Esophagus muscularis mucosa (tissue), 4 donors: ENCODE measurements around the gene SALL1. TPM values are rescaled to one million over a fixed set of nuclear protein-coding genes. Genes with fewer than 3 reads are reported as not detected.

Source experiments
- DNase-seq: peaks from one replicate; pipeline ENCODE4 v3.0.0-alpha.2; 2017; ENCODE audit errors: extremely low spot score
- H3K27ac ChIP-seq, 4 donors: fragments of 200-600 bp; sonication (generic); replicated peaks in 1 of 4; 1 replicate in 3 of 4; 2 replicates in 1 of 4; pipeline ENCODE4 v1.5.1; 2016 to 2019; ENCODE audit warnings: mild to moderate bottlenecking in 1 of 4
- H3K27me3 ChIP-seq, 4 donors: fragments of 200-600 bp; sonication (generic); one replicate each; pipeline versions ENCODE4 v1.5.1 to v1.6.0; 2016 to 2019
- H3K36me3 ChIP-seq, 4 donors: fragments of 200-600 bp; sonication (generic); one replicate each; pipeline ENCODE4 v1.5.1; 2016 to 2019
- H3K4me1 ChIP-seq, 4 donors: fragments of 200-600 bp; sonication (generic); one replicate each; pipeline ENCODE4 v1.5.1; 2016 to 2019
- H3K4me3 ChIP-seq, 4 donors: fragments of 200-600 bp; sonication (generic); 1 replicate in 2 of 4; 2 replicates in 2 of 4; pipeline ENCODE4 v1.5.1; 2016 to 2019; ENCODE audit warnings: mild to moderate bottlenecking in 4 of 4, moderate library complexity in 1 of 4
- H3K9me3 ChIP-seq, 4 donors: fragments of 200-600 bp; sonication (generic); 1 replicate in 3 of 4; 2 replicates in 1 of 4; pipeline ENCODE4 v1.5.1; 2016 to 2019
- CTCF ChIP-seq, 3 experiments: fragments of 200-600 bp in 2 of 3; fragments of 450-650 bp in 1 of 3; sonication (generic) in 2 of 3; IDR thresholded peaks; one replicate each; pipeline ENCODE4 v1.5.1; 2017 to 2019; ENCODE audit warnings: antibody characterized with exemption in 3 of 3, mild to moderate bottlenecking in 2 of 3, moderate library complexity in 1 of 3
- EP300 ChIP-seq: sonication (generic); formaldehyde crosslinking; IDR thresholded peaks from one replicate; pipeline ENCODE4 v1.6.1; 2017; ENCODE audit warnings: antibody characterized with exemption
- POLR2A ChIP-seq: fragments of 450-650 bp; IDR thresholded peaks from one replicate; pipeline ENCODE4 v1.6.1; 2017; ENCODE audit warnings: antibody characterized with exemption, moderate library complexity, mild to moderate bottlenecking, low read depth
- POLR2AphosphoS5 ChIP-seq, 2 donors: sonication (generic); formaldehyde crosslinking; IDR thresholded peaks; one replicate each; pipeline ENCODE4 v1.6.1; 2017; ENCODE audit warnings: antibody characterized with exemption in 2 of 2
- WGBS: methylation state at CpG from one replicate; pipeline ENCODE4 v1.1.5; 2018; 5-methylcytosine and 5-hydroxymethylcytosine counted together
- intact Hi-C: fragments of 100-400 bp; cut with DNase I; formaldehyde crosslinking; loops from one replicate; pipeline ENCODE4 v1.15.1; 2023
- total RNA-seq, 4 donors: library from RNA; depleted of rRNA; stranded (reverse); fragments of >200 nt; gene quantifications; one replicate each; pipeline versions ENCODE4 v1.1.0 to v1.2.1, GENCODE V29; 2016

Gene SALL1
- total RNA-seq, 4 donors from 2014 or later = not detected

- TF ChIP-seq CTCF (IDR thresholded peaks at IDR 0.05) = no peak
- TF ChIP-seq POLR2A = no peak
- TF ChIP-seq EP300 = no peak
- TF ChIP-seq POLR2AphosphoS5 (IDR thresholded peaks at IDR 0.05) = no peak
- Histone ChIP-seq H3K9me3 (no peaks in the 10 kb centered on the region), H3K27ac (no peak overlapping the region), H3K36me3 (no peaks in the 10 kb centered on the region), H3K4me1 (peaks cover 0 to 12% (median 7%) of the 10 kb centered on the region in 4 donors), H3K4me3 (no peak overlapping the region), H3K27me3 (peaks cover 0 to 90% (median 17%) of the 10 kb centered on the region in 4 donors)
- WGBS = 31% methylated on average over 19 of the region's 34 CpGs
- intact Hi-C loops = no loop called here
- no peak for DNase-seq
Observed at GRCh38 chr16:51134876-51135275, 16.2 kb downstream of the SALL1 start.

- Histone ChIP-seq H3K9me3 (no peaks in the 10 kb centered on the region), H3K36me3 (no peaks in the 10 kb centered on the region), H3K27me3 (peaks cover 0 to 87% (median 17%) of the 10 kb centered on the region in 4 donors), H3K4me3 (no peak overlapping the region), H3K27ac (no peak overlapping the region), H3K4me1 (peaks cover 0 to 12% (median 7%) of the 10 kb centered on the region in 4 donors)
- WGBS = 4% methylated on average over 14 of the region's 44 CpGs
- intact Hi-C loops = no loop called here
- no peak for DNase-seq
- no peak for TF ChIP-seq POLR2AphosphoS5 (IDR thresholded peaks at IDR 0.05)
- no peak for TF ChIP-seq POLR2A
- TF ChIP-seq EP300 = no peak
- TF ChIP-seq CTCF (IDR thresholded peaks at IDR 0.05) = no peak
Observed at GRCh38 chr16:51134269-51134812, 16.7 kb downstream of the SALL1 start.

- WGBS = 16% methylated on average over 12 of the region's 12 CpGs
- H3K4me1 ChIP-seq = peaks cover 0 to 12% (median 7%) of the 10 kb centered on the region in 4 donors
- intact Hi-C loops = no loop called here
- TF ChIP-seq POLR2A (no peak), CTCF (IDR thresholded peaks at IDR 0.05) (no peak), POLR2AphosphoS5 (IDR thresholded peaks at IDR 0.05) (no peak), EP300 (no peak)
- H3K27ac ChIP-seq = no peak overlapping the region
- no peaks in the 10 kb centered on the region for H3K36me3 ChIP-seq
- DNase-seq = no peak
- H3K27me3 ChIP-seq = peaks cover 0 to 86% (median 17%) of the 10 kb centered on the region in 4 donors
- no peak overlapping the region for H3K4me3 ChIP-seq
- H3K9me3 ChIP-seq = no peaks in the 10 kb centered on the region
Observed at GRCh38 chr16:51133688-51134087, 17.4 kb downstream of the SALL1 start.

- DNase-seq = no peak
- intact Hi-C loops = no loop called here
- Histone ChIP-seq H3K4me1 (peaks cover 0 to 12% (median 7%) of the 10 kb centered on the region in 4 donors), H3K9me3 (no peaks in the 10 kb centered on the region), H3K27ac (no peak overlapping the region), H3K4me3 (no peak overlapping the region), H3K27me3 (peaks cover 0 to 84% (median 17%) of the 10 kb centered on the region in 4 donors), H3K36me3 (no peaks in the 10 kb centered on the region)
- 11% methylated on average over 9 of the region's 9 CpGs for WGBS
- TF ChIP-seq EP300 (no peak), CTCF (IDR thresholded peaks at IDR 0.05) (no peak), POLR2AphosphoS5 (IDR thresholded peaks at IDR 0.05) (no peak), POLR2A (no peak)
Observed at GRCh38 chr16:51133183-51133582, 17.9 kb downstream of the SALL1 start.
